ENCODE measurements around the gene POTEH. TPM values are rescaled to one million over a fixed set of nuclear protein-coding genes. Genes with fewer than 3 reads are reported as not detected.
"Not testable (repeated sequence)": the region's sequence is repeated elsewhere in the genome, so short reads cannot be mapped to it uniquely, and the experiment has no call there.

Gene POTEH
- total RNA-seq, 1 experiment from 2014 or later = not detected

DNA sequence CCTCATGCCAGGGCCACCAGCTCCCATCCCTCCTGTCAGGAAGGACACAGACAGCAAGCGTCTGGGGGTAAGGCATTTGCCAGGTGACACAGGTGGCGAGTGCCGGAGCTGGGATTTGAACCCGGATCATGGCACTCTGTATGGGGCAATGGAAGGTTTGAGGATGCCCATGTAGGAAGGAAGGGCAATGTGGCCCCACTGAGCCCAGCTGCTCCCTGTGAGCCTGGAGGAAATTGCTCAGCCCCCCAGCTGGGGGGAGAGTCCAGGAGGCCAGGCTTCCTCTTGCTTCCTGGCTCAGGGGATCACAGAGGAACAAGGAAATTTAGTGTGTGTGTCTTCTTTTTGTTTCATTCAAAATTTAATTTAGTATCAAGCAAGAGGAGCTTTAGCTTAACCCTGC, 2.1 kb upstream of the POTEH start:
- DNase-seq (ENCODE audit: low read depth, low spot score); H3K9ac ChIP-seq (ENCODE audit: low read length); H3K36me3 ChIP-seq (ENCODE audit: control insufficient read depth in 1 of 2, insufficient read depth in 2 of 2, low read length in 2 of 2); H3K4me3 ChIP-seq (replicated peaks in 1 of 2; ENCODE audit: low read depth in 1 of 2, low read length in 2 of 2); H3K4me1 ChIP-seq (ENCODE audit: control insufficient read depth in 1 of 2, insufficient read depth in 2 of 2, low read length in 2 of 2); H3K9me2 ChIP-seq (ENCODE audit: insufficient read depth); H3K27me3 ChIP-seq (ENCODE audit: insufficient read depth, low read length); H3K9me3 ChIP-seq (ENCODE audit: control insufficient read depth in 1 of 2, insufficient read depth in 1 of 2, low read depth in 1 of 2, low read length in 2 of 2); H3K27ac ChIP-seq (ENCODE audit: low read depth, low read length); CTCF ChIA-PET; H4K20me1 ChIP-seq (ENCODE audit: insufficient read depth); H3K79me2 ChIP-seq (ENCODE audit: insufficient read depth, low read length); BruUV-seq (replicated peaks); RAD21 ChIA-PET (ENCODE audit: low non-redundant PET in 1 of 2, low total read pairs in 2 of 2, uncharacterized antibody in 2 of 2, unreplicated experiment in 2 of 2); H2AFZ ChIP-seq (ENCODE audit: low read depth, low read length, poor library complexity, severe bottlenecking); POLR2A ChIA-PET; ATAC-seq; H3K4me2 ChIP-seq (ENCODE audit: low read length); intact Hi-C loops (cut with micrococcal nuclease): not testable (repeated sequence)

DNA sequence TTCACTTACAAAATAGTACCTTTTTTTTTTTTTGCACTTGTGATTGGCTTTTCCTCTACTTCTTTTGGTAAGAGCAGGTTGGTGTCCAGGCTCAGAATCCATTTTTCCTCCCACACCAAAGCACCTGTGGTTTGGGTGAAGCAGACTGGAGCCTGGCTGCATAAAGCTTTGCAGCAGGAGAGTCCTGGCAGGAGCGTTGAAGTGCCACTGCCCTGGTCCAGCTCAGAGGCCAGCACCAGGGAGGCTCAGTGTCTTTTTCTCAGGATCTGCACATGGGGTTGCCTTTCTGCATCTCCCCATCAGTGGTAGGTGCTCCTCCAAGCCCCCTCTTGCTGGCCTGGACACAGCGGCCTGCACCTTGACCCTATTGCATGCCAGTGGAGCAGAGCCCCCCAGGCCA, 1.7 kb upstream of the POTEH start:
- H3K36me3 ChIP-seq (ENCODE audit: control insufficient read depth in 1 of 2, insufficient read depth in 2 of 2, low read length in 2 of 2); H3K9ac ChIP-seq (ENCODE audit: low read length); CTCF ChIA-PET; DNase-seq (ENCODE audit: low read depth, low spot score); intact Hi-C loops (cut with micrococcal nuclease); RAD21 ChIA-PET (ENCODE audit: low non-redundant PET in 1 of 2, low total read pairs in 2 of 2, uncharacterized antibody in 2 of 2, unreplicated experiment in 2 of 2); H3K27me3 ChIP-seq (ENCODE audit: insufficient read depth, low read length); H3K4me3 ChIP-seq (replicated peaks in 1 of 2; ENCODE audit: low read depth in 1 of 2, low read length in 2 of 2); H3K27ac ChIP-seq (ENCODE audit: low read depth, low read length); BruUV-seq (replicated peaks); H3K79me2 ChIP-seq (ENCODE audit: insufficient read depth, low read length); ATAC-seq; H3K4me2 ChIP-seq (ENCODE audit: low read length); POLR2A ChIA-PET; H3K9me2 ChIP-seq (ENCODE audit: insufficient read depth); H3K4me1 ChIP-seq (ENCODE audit: control insufficient read depth in 1 of 2, insufficient read depth in 2 of 2, low read length in 2 of 2); H3K9me3 ChIP-seq (ENCODE audit: control insufficient read depth in 1 of 2, insufficient read depth in 1 of 2, low read depth in 1 of 2, low read length in 2 of 2); H2AFZ ChIP-seq (ENCODE audit: low read depth, low read length, poor library complexity, severe bottlenecking); H4K20me1 ChIP-seq (ENCODE audit: insufficient read depth): not testable (repeated sequence)

DNA sequence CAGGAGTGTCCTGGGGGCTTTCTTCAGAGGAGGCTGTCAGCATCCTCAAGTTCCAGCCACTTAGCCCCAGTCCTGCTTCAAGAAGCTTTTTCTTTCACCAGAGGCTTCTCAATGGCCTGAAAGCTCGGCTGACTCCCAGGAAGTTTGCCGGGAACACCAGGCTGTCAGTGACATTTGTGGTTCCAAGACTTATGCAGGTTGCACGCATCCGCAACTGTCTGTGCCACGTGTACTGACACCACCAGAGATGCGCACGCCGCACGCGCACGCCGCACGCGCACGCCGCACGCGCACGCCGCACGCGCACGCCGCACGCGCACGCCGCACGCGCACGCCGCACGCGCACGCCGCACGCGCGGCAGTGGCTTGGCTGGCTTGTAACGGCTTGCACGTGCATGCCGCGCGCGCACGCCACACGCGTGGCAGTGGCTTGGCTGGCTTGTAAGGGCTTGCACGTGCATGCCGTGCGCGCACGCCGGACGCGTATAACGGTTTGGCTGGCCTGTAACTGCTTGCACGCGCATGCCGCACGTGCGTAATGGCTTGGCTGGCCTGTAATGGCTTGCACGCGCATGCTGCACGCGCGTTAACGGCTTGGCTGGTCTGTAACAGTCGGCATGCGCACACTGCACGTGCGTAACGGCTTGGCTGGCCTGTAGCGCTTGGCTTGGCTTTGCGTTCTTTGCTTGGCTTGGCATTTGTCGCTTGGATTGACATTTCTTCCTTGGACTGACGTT, 646 bp upstream of the POTEH start:
- H3K4me2 ChIP-seq (ENCODE audit: low read length); CTCF ChIA-PET; intact Hi-C loops (cut with micrococcal nuclease); ATAC-seq; H4K20me1 ChIP-seq (ENCODE audit: insufficient read depth); H3K4me3 ChIP-seq (replicated peaks in 1 of 2; ENCODE audit: low read depth in 1 of 2, low read length in 2 of 2); H3K9me2 ChIP-seq (ENCODE audit: insufficient read depth); H3K79me2 ChIP-seq (ENCODE audit: insufficient read depth, low read length); H2AFZ ChIP-seq (ENCODE audit: low read depth, low read length, poor library complexity, severe bottlenecking); BruUV-seq (replicated peaks); H3K9me3 ChIP-seq (ENCODE audit: control insufficient read depth in 1 of 2, insufficient read depth in 1 of 2, low read depth in 1 of 2, low read length in 2 of 2); H3K36me3 ChIP-seq (ENCODE audit: control insufficient read depth in 1 of 2, insufficient read depth in 2 of 2, low read length in 2 of 2); RAD21 ChIA-PET (ENCODE audit: low non-redundant PET in 1 of 2, low total read pairs in 2 of 2, uncharacterized antibody in 2 of 2, unreplicated experiment in 2 of 2); H3K4me1 ChIP-seq (ENCODE audit: control insufficient read depth in 1 of 2, insufficient read depth in 2 of 2, low read length in 2 of 2); H3K27me3 ChIP-seq (ENCODE audit: insufficient read depth, low read length); H3K9ac ChIP-seq (ENCODE audit: low read length); DNase-seq (ENCODE audit: low read depth, low spot score); H3K27ac ChIP-seq (ENCODE audit: low read depth, low read length); POLR2A ChIA-PET: not testable (repeated sequence)

DNA sequence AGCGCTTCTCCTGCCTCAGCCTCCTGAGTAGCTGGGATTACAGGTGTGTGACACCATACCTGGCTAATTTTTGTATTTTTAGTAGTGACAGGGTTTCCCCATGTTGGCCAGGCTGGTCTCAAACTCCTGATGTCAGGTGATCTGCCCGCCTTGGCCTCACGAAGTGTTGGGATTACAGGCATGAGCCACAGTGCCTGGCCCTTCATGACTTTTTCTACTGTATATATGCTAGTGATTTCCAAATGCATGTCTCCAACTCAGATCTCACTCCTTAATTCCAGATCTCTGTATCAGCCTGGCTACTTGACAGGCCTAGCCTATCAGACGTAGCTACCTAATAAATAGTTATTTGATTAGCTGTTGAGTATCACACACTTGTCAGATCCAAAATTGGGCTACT, 23.8 kb downstream of the POTEH start:
- H3K9ac ChIP-seq (ENCODE audit: low read length); H3K4me1 ChIP-seq (ENCODE audit: control insufficient read depth in 1 of 2, insufficient read depth in 2 of 2, low read length in 2 of 2); H3K4me3 ChIP-seq (replicated peaks in 1 of 2; ENCODE audit: low read depth in 1 of 2, low read length in 2 of 2); H2AFZ ChIP-seq (ENCODE audit: low read depth, low read length, poor library complexity, severe bottlenecking); CTCF ChIA-PET; H3K36me3 ChIP-seq (ENCODE audit: control insufficient read depth in 1 of 2, insufficient read depth in 2 of 2, low read length in 2 of 2); POLR2A ChIA-PET; intact Hi-C loops (cut with micrococcal nuclease); H3K4me2 ChIP-seq (ENCODE audit: low read length); BruUV-seq (replicated peaks); DNase-seq (ENCODE audit: low read depth, low spot score); ATAC-seq; H3K9me2 ChIP-seq (ENCODE audit: insufficient read depth); RAD21 ChIA-PET (ENCODE audit: low non-redundant PET in 1 of 2, low total read pairs in 2 of 2, uncharacterized antibody in 2 of 2, unreplicated experiment in 2 of 2); H3K27ac ChIP-seq (ENCODE audit: low read depth, low read length); H3K79me2 ChIP-seq (ENCODE audit: insufficient read depth, low read length); H3K9me3 ChIP-seq (ENCODE audit: control insufficient read depth in 1 of 2, insufficient read depth in 1 of 2, low read depth in 1 of 2, low read length in 2 of 2); H4K20me1 ChIP-seq (ENCODE audit: insufficient read depth); H3K27me3 ChIP-seq (ENCODE audit: insufficient read depth, low read length): not testable (repeated sequence)

Data from HCT116 (cell line).